ENCODE measurements around the gene LRRN3.

- no peak for TF ChIP-seq CTCF (conservative IDR thresholded peaks at IDR 0.05; ENCODE audit: low read depth, low read length)
- TF ChIP-seq EZH2 (IDR thresholded peaks at IDR 0.05; ENCODE audit: low read length, unreplicated experiment): no peak
- no peak for TF ChIP-seq EZH2phosphoT487 (IDR thresholded peaks at IDR 0.05; ENCODE audit: borderline replicate concordance, low read length)
Observed at GRCh38 chr7:111137296-111138192, 46.6 kb downstream of the LRRN3 start.

Measured in PC-3 (cell line).